ENCODE results near the gene ANO9. TPM values are rescaled to one million over a fixed set of nuclear protein-coding genes. Genes with fewer than 3 reads are reported as not detected.

ANO9 gene
- total and polyA plus RNA-seq, 2 experiments from 2014 or later: 9.0 to 10.2 TPM

GRCh38 chr11:441043-441417, 781 bp downstream of the ANO9 start:
- Mint-ChIP-seq H3K27me3 (ENCODE audit: insufficient read depth, low read depth, poor library complexity) (peaks cover 28% of the 10 kb centered on the region), H3K4me3 (peak overlapping the region; percentile 56; the same call in 2 of the 3 replicates), H3K36me3 (ENCODE audit: low read depth) (peaks cover 8% of the 10 kb centered on the region), H3K9me3 (peaks cover 11% of the 10 kb centered on the region), H3K4me1 (peaks cover 11% of the 10 kb centered on the region), H3K27ac (no peak overlapping the region)
- Histone ChIP-seq H3K79me2 (replicated peaks; ENCODE audit: insufficient read depth) (no peaks in the 10 kb centered on the region), H3K36me3 (ENCODE audit: insufficient read depth) (no peaks in the 10 kb centered on the region), H3F3A (replicated peaks; ENCODE audit: low read depth) (0 out of 2 replicates have a peak, but pooled peaks cover 4% of the 10 kb centered on the region), H3K4me3 (peak overlapping the region; percentile 56; the same call in 1 of the 2 replicates), H3K27ac (ENCODE audit: low read depth) (no peak overlapping the region), H3K9me2 (ENCODE audit: insufficient read depth) (no peaks in the 10 kb centered on the region), H3K4me1 (ENCODE audit: insufficient read depth) (no peaks in the 10 kb centered on the region; the same call in 1 of the 2 replicates), H2AFZ (peak overlapping the region; percentile 52), H4K20me1 (replicated peaks; ENCODE audit: insufficient read depth) (no peaks in the 10 kb centered on the region), H3K27me3 (ENCODE audit: insufficient read depth) (no peaks in the 10 kb centered on the region), H3K4me2 (peak overlapping the region; percentile 80)
- no peak for DNase-seq (ENCODE audit: low spot score)
- TF ChIP-seq EZH2phosphoT487 (IDR thresholded peaks at IDR 0.05; ENCODE audit: unreplicated experiment) (no peak), STAT1 (IDR thresholded peaks at IDR 0.05; ENCODE audit: unreplicated experiment) (no peak), POLR2AphosphoS5 (IDR thresholded peaks at IDR 0.05; ENCODE audit: low read depth) (no peak), REST (IDR thresholded peaks at IDR 0.05; ENCODE audit: unreplicated experiment) (no peak), CTCF (conservative IDR thresholded peaks at IDR 0.05; ENCODE audit: low read depth in 2 of 2) (no peak), JUNB (IDR thresholded peaks at IDR 0.05; ENCODE audit: unreplicated experiment) (no peak), ZNF114 (CRISPR knock-in tag; IDR thresholded peaks at IDR 0.05) (no peak), ZNF462 (CRISPR knock-in tag; IDR thresholded peaks at IDR 0.05) (no peak), EZH2 (IDR thresholded peaks at IDR 0.05; ENCODE audit: low read depth, unreplicated experiment) (no peak), NANOG (IDR thresholded peaks at IDR 0.05; ENCODE audit: borderline replicate concordance) (no peak), ETS1 (IDR thresholded peaks at IDR 0.05) (no peak)
- ATAC-seq: peak; percentile 11
